HG03457 (cell line): Measurements from ENCODE around the gene SPRR4.

Source experiments
- ATAC-seq: cut with Tn5 transposase; IDR thresholded peaks from one replicate; pipeline ENCODE4 v1.9.1; 2021; ENCODE audit warnings: moderate number of reproducible peaks; ENCODE audit not compliant: unreplicated experiment

The SPRR4 gene, protein sequence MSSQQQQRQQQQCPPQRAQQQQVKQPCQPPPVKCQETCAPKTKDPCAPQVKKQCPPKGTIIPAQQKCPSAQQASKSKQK

DNA sequence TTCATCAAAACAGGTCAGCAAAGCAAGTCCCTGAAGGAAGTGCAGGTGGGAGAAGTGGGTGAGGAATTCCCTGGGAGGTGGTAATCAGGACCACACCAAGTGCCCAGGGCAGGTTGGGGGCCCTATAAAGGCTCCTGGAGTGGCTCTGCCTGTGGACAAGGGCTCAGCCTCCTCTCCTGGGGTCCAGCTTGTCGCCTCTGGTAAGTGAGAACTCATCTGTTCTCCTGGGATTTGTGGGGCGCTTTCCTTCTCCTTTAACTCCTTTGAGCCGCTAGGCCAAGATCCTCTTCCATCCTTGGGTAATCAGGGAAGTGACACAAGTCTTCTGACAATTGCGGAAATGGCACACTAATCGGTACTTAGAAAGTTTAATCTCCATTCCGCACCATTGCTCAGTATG lies at the start of gene SPRR4:
SPRR4 (plus strand) TSS at position 154 of the 400 bp plus-strand sequence. CDS start 1,243 bp downstream, outside the sequence.
- ATAC-seq: no peak

DNA sequence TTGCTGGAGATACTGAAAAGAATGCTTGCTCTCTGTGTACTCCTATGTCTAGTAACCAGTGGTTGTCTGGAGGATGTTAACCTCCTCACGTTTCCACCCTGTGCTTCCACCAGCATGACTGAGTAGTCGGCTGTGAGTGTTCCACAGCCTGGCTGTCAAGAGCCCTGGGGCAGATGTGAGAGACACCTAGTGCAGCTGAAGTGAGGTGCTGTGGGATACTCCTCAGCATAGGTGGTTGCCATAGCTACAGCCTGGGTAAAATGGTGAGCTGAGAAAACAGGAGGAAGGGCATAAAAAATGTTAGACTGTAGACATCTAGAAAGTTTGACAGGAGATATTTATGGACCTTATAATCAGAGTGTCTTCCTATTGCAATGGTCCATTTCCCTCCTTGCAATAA lies 46.3 kb upstream of the SPRR4 start:
- ATAC-seq: no peak

DNA sequence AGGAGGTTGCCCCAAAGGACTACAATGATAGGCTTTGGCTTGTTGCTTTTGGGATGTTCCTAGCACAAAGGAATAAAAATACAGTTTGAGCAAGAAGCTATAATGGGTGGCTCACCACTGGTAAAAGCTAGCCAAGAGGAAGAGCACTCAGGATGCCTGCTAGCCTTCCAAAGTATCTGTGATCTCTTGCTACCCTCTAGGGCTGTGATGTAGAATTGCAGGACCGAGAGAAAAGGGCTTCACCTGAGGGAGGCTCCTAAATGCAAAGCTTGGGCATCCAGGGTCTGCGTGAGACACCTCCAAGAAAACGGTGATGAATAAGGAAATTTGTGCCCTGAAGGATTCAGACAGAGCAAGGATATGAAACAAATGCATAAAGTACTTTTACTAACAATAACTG lies 44.4 kb upstream of the SPRR4 start:
- no peak for ATAC-seq

DNA sequence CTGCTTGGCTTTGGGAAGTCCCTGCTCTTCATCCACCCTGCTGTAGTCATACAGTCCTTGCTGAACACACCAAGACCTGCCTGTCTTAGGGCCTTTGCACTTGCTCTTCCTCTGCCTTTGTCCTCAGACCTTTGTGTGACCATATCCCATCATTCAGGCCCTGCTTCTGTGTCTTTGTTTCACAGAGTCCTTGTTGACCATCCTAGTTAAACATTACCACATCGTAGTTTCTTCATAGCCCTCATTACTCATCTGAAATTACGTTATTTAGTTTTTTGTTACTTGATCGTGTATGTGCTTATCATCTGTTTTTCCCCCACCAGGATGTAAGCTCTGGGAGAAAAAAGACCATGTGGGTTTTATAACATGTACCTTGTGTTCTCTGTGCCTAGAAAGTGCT lies 41.8 kb upstream of the SPRR4 start:
- ATAC-seq: no peak

DNA sequence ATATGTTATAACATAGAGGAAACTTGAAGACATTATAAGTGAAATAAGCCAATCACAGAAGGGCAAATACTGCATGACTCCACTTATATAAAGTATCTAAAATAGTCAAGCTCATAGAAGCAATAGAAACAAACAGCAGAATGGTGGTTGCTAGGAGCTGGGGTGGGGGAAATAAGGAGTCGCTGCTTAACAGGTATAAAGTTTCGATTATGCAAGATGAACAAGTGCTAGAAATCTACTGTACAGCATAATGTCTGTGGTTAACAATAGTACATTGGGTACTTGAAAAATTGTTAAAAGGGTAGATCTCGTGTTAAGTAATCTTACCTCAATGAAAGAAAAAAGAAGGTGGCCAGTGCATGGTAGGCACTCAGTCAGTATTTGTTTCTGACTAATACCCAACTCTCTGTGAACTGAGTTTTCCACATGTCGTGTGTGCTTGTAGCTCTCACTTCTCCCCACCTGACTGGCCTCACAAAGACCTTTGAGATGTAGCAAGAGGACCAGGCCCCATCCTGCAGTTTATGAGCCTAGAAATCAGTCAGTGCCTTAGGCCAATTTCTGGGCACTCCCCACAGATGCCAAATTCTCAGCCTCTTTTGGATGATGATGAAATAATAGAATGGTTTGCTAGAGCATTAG lies 38.2 kb upstream of the SPRR4 start:
- ATAC-seq: no peak

DNA sequence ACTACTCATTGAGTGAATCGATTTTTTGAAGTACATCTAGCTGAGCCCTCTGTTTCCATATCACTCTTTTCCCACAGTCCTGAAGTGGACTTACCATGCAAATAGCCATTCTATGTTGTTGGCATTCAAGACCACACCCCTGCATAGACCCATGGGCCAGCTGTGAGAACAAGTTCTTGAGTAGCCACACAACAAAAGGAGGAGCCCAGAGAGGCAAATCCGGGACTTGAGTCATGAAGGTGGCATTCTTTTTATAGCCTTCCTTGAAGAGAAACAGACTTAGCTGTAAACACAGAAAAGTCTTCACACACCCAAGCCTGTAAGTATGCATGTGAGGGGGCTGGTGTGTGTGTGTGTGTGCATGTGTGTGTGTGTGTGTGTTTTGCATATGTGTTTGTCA lies 37.3 kb upstream of the SPRR4 start:
- ATAC-seq: no peak

DNA sequence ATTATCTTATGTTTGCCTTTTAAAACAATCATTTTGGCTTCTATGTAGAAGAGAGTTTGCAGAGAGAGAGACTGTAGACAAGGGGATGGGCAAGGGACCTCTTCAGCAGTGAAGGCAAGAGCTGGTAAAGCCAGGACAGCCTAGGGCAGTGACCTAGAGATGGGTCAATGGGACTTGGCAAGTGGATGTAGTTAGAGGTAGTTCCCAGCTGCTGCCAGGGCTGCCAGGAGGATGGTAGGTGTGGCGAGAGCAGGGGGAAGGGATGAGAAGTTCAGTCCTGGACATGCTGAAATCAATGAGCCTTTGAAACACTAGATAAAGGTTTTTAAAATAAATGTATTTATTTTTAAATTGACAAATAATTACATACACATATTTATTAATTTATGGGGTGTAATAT lies 29.8 kb upstream of the SPRR4 start:
- no peak for ATAC-seq

DNA sequence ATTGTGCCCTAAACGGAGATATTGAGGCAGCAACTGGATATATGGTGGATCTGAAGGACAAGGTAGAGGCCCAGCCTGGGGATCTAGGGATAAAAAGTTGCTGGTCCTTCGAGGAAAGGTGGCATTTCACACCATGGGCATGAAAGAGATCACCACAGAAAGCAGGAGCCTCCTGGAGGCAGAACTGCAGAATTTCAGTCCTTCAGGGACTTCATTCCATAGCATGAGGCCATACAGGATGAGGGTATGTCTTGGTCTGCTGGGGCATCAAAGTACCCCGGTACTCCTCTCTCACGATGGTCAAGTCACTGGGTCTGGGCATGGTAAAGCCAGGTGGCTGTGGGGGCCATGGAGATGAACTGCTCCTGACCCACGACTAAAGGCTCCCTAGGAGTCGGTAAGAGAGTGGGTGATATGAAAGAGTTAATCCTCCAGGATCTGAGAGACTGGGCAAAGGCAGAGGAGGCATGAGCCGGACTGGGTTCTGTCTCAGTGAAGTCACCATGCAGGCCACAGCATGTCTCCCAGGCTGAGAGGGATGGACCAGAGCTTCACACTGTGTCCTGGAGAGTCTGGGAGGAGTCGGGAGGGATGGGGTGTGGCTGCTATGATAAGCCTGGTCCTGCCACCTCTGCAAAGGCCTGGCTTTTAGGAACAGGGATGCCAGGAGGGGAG lies 29.3 kb upstream of the SPRR4 start:
- ATAC-seq: no peak

DNA sequence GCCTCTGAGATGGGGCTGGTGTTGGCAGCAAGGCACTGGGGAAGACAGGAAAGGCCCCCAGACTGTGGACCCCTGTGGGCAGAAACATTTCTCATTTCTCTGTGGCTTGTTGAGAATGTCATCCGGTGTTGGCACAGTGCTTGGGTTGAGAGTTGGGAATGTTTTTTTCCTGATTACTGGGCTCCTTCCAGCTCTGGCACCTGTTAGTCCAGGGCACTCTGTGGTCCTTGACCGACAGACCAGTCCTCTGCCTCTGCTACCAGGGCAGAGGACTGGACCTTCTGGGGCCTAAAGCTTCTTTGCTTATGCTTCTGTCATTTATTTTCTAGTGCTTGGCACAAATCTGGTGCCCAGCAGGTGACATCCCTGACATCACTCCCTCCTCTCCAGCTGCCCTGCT lies 28.3 kb upstream of the SPRR4 start:
- no peak for ATAC-seq

DNA sequence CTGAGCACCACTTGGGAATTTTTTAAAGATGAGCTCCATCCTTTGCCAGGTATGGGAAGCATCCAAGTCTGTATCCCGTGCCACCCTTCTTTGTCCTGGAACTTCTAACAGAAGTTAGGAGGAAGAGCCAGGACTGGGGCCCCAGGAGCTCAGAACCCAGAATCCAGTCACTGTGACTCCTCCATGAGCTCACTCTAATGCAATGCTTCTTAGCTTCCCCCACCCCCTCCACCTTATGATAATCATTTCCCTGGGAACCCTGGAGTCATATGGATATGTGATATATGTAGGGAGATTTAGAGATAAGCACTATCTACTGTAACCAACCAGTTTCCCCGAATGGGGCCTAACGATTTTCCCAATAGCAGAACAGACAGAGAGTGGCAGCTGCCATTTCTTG lies 24.2 kb upstream of the SPRR4 start:
- ATAC-seq: no peak

DNA sequence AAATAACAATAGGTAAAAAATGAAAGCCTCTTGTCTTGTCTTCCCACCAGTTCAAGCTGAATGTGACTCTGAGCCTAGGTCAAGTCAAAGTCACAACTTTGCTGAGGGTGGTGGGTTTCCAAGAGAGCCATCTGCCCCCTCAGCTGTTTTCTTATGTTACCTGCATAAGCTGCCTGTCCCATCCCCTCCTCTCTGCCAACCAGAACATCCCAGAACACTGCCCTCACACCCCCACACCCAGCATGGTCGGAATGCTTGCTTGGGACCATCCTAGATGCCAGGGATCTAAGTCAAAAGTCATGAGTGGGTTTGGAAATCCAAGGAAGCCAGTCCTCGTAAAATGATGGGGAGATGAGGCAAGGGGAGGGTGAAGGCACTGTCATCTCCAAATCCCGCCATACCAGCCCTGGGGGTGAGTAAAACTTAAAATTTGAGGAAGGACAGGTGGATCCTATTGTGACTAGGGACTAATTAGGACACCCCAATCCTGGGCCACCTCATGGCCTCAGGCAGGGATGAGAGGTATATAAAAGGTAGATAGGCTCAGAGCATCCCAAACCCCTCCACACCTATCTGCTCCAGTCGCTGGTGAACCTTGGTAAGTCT lies 23.7 kb upstream of the SPRR4 start, which contains the start of gene SPRR5:
SPRR5 (plus strand) TSS at position 556 of the 606 bp plus-strand sequence. CDS start 1,349 bp downstream, outside the sequence.
- no peak for ATAC-seq

DNA sequence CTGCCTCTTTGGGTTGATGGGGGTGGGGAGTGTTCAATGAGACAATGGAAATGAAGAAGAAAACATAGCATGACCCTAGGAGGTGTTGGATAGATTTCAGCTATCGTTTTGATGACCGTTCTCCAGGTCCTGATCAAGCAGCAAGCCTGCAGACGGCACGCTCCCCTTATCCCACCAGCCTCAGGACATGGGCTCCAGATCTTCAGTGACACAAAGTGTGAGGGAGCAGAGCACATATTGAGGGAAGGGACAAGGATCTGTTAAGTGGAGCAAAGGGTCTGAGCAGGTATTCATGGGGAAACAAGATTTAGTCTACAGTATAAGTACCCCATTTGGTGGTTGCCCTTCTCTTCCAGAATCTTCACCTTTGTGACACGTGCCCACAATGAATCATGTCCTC lies 18.7 kb upstream of the SPRR4 start:
- ATAC-seq: no peak

DNA sequence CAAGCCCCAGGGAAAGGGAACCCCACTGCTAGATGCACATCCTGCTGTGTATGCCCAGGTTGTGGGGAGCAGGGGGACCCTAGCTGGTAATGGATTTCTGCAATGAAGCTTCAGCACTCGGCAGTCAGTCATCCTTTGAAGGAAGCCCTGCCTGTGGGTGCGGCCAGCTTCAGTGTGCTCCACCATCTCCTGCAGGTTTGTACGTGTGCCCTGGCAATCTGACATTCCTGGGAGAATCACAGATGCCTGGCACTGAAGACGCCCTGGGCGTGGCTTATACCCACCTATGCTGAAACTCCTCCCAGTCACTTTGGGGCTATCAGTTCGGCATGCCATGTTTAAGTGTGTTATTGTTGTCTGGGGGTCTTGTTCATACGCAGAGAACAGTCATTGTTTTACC lies 16.7 kb upstream of the SPRR4 start:
- no peak for ATAC-seq

DNA sequence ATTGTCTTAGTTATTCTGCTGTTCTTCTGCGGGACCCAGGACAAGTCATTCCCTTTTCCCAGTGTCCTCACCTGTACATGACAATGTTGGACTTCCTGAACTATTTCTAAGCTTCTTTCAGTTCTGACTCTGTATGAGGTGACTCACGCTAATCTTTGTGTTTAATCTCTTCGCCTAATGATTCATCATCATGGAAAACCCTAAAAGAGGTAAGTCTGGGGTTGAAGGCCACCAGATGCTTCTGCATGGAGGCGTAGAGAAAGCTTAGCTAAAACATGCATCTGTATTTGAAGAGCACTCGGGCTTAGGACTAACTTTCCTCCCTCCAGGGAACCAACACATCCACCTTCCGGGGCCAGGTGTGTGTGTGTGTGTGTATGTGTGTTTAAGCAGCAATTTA lies 16.0 kb upstream of the SPRR4 start:
- no peak for ATAC-seq

DNA sequence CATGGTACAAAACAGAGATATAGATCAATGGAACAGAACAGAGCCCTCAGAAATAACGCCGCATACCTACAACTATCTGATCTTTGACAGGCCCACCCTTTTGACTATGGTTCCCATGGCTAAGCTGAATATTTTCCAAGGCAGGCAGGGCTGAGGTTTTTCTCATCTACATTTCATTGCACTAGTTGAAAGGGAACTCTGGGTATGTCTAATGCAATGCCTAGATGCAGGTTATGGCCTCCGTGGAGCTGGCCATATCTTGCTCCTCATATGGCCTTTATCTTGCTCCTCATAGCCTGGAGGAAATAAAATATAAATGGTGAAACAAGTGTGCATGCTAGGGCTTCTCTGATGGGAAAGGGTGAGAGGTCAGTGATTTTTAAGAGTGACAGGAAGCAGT lies 12.9 kb upstream of the SPRR4 start:
- no peak for ATAC-seq

DNA sequence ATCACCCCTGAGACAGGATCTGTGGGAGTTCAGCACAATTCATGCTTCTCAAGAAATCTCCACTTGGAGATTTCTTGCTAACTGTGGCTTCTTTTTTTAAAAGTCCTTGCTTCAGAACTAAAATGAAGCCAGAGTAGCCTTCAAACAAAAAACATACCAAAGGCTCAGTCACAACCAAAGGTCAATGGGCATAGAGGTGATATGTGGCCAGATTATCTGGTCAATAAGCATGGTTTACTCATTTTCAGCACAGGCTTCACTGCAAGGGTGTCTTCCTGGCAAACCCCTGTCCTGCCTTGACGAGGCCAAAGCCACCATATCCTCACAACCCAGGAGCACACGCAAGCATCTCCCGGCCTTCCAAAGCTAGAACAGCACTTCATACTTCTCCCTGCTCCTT lies 11.2 kb upstream of the SPRR4 start:
- ATAC-seq: no peak

DNA sequence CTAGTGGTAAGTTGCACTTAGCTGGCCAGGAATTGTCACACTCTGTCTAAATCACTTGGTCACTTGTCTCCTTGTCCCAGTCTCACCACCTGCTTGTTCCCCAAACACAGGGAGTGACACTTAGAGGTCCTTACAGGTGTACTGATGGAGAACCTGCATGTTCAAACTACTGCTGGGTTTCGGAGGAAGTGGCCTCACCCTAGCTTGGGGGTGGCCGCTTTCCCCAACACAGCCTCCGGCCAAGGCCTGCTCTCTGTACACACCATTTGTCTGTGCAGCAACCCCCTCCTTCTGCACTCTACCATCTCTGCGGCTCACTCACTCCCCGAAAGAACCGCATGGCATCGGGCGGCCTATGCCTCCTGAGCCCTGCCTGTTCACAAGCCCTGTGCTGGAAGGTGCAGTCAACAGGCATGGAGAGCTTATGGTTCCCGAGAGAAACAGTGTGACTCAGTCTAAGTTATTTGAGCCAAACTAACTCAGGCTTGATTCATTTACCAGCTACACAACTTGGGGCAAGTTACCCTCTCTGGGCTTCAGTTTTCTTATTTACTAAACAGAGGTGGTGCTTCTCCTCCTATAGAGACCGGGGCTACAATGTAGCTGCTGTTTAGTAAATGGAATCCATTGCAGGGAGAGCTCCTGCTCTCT lies 10.5 kb upstream of the SPRR4 start:
- ATAC-seq: no peak

DNA sequence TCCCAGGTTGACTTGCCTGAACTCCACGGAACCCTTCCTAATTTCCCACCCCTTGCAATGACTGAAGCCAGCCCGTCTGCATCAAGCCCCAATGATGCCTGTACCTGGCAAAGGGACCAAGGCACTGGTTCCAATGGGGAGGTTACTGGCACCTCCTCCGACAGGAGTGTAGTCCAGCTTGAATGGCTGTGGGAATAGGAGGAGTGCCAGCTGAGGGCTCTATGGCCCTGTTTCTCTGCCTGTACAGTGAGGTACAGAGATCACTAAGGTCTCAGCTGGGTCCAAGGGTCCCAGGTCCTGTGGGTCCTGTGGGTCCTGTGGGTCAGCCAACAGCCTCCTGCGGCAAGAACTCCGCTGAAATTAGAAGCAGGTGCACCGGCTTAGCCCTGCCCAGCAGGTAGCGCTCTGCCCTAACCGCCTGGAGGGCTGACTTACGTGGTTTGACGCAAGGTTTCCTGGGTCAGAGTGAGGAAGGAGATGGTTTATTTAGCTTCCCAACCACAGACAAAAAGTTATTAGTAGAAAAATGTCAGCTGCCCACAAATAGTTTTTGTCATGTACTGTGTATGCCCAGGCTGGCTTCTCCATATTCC lies 9.9 kb upstream of the SPRR4 start:
- ATAC-seq: no peak

DNA sequence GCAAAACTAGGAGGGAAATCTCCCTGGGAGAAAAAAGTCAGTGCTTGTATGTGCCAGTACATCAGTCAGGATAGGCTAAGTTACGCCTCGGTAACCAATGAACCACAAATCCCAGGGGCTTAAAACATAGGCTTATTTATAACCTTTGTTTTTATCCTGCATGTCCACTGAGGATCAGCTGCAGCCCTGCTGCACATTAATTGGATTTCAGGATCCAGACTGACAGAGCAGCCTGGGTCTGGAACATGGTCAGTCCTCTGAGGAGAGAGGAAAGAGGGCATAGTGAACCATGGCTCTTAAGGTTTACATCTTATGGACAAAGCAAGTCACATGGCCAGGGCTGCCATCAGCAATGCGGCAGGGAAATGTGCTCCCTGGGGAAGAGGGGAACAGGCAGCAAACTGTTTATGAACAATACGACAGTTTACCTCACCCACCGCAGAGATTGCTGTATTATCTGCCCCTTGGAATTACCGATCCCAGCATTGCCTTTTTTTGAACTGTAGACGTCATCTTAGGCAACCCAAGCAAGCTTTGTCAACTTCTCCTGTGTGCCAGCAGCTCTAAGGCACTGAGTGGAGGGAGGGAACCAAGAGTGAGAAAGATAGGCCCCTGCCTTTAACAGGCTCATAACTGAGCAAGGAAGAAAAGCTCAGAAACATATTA lies 9.1 kb upstream of the SPRR4 start:
- ATAC-seq: no peak

DNA sequence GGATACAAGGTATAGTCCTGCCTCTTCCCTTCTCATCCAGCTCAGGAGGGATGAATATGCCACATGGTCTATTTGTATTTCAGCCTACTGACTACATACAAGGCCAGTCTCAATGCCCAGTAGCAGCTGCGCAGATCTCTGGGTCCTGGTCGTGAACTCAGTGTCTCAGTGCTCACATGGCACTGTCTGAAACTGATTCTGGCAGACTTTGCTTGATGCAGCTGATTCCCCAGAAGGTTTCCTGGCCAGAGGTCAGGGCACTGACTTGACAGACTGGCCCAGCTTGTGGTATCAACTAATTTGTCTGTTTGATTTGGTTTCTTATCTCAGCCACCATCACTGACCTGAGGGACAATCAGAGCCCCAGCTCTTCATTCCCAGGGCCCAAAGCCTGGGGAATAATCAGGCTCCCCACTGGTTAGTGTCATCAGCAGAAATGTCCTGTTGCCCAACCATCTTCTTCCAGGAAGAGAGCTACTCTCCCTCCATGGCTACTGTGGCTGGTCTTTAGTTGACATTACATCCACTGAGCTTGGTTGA lies 7.5 kb upstream of the SPRR4 start:
- ATAC-seq: no peak

DNA sequence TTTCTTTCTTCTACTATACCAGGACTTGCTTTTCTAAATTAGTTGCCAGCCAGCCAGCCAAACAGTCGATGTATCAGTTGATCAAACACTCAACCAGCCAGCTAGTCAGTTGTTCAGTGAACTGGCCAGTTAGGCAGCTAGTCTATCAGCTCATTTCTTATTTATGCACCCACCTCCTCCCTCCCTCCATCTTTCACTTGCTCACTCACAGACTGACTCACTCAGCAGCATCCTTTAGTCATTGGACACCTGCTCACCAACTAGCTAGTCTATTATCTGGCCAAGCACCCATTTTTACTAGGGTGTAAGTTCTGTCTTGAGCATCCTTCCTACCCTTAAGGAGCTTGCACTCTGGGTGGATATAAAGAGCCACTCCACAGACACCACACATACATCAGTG lies 5.9 kb upstream of the SPRR4 start:
- no peak for ATAC-seq
